Spleen (tissue), 11 donors: ENCODE data around the gene ZNF618. TPM values are rescaled to one million over a fixed set of nuclear protein-coding genes. Genes with fewer than 3 reads are reported as not detected.

Experiments
- DNase-seq: peaks from one replicate; pipeline ENCODE4 v3.0.0-alpha.2; 2020
- H3K27ac ChIP-seq, 8 donors: fragments of 200-600 bp; sonication (generic) in 7 of 8; 1 replicate in 4 of 8; 2 replicates in 4 of 8; pipeline versions ENCODE4 v1.5.0 to v1.8.0; 2016 to 2021; ENCODE audit warnings: inconsistent platforms in 4 of 8, mild to moderate bottlenecking in 4 of 8, moderate library complexity in 1 of 8
- H3K27me3 ChIP-seq, 7 donors: fragments of 200-600 bp; sonication (generic) in 6 of 7; replicated peaks in 1 of 7; 1 replicate in 4 of 7; 2 replicates in 3 of 7; pipeline versions ENCODE4 v1.5.0 to v1.8.0; 2016 to 2021; ENCODE audit warnings: inconsistent platforms in 3 of 7, mild to moderate bottlenecking in 1 of 7
- H3K36me3 ChIP-seq, 6 donors: fragments of 200-600 bp; sonication (generic) in 5 of 6; 1 replicate in 4 of 6; 2 replicates in 2 of 6; pipeline versions ENCODE4 v1.5.0 to v1.8.0; 2016 to 2021; ENCODE audit warnings: inconsistent platforms in 2 of 6
- H3K4me1 ChIP-seq, 6 donors: fragments of 200-600 bp; sonication (generic) in 5 of 6; 1 replicate in 3 of 6; 2 replicates in 3 of 6; pipeline versions ENCODE4 v1.5.0 to v1.8.0; 2016 to 2021; ENCODE audit warnings: inconsistent platforms in 3 of 6
- H3K4me3 ChIP-seq, 8 donors: fragments of 200-600 bp; sonication (generic) in 7 of 8; 1 replicate in 4 of 8; 2 replicates in 4 of 8; pipeline versions ENCODE4 v1.5.0 to v1.8.0; 2016 to 2021; ENCODE audit warnings: inconsistent platforms in 4 of 8, mild to moderate bottlenecking in 4 of 8, moderate library complexity in 2 of 8
- H3K9me3 ChIP-seq, 8 donors: fragments of 200-600 bp; sonication (generic) in 7 of 8; 1 replicate in 4 of 8; 2 replicates in 4 of 8; pipeline versions ENCODE4 v1.5.0 to v1.8.0; 2016 to 2021; ENCODE audit warnings: inconsistent platforms in 4 of 8
- CTCF ChIP-seq, 11 experiments: fragments of 200-600 bp in 7 of 11; fragments of 450-650 bp in 4 of 11; sonication (generic) in 4 of 11; IDR thresholded peaks in 8 of 11; conservative IDR thresholded peaks in 3 of 11; 1 replicate in 7 of 11; 2 replicates in 4 of 11; pipeline versions ENCODE4 v1.4.0 to v1.8.0; 2016 to 2021; ENCODE audit warnings: antibody characterized with exemption in 11 of 11, inconsistent platforms in 4 of 11, mild to moderate bottlenecking in 1 of 11
- POLR2A ChIP-seq, 3 donors: fragments of 450-650 bp; IDR thresholded peaks; one replicate each; pipeline ENCODE4 v1.5.1; 2017; ENCODE audit warnings: antibody characterized with exemption in 3 of 3, mild to moderate bottlenecking in 1 of 3
- POLR2AphosphoS5 ChIP-seq, 3 donors: sonication (generic); formaldehyde crosslinking; IDR thresholded peaks; one replicate each; pipeline ENCODE4 v1.5.1; 2017; ENCODE audit warnings: antibody characterized with exemption in 3 of 3
- WGBS, 5 donors: extraction: QIAGEN DNeasy Blood & Tissue Kit in 3 of 5; methylation state at CpG; one replicate each; pipeline versions ENCODE4 v1.1.5 to v1.1.7; 2013 to 2018; 5-methylcytosine and 5-hydroxymethylcytosine counted together
- intact Hi-C: fragments of 100-400 bp; cut with DNase I; formaldehyde crosslinking; loops from one replicate; pipeline ENCODE4 v1.15.0; 2023; ENCODE audit warnings: low total_unique reads
- polyA plus RNA-seq, 3 donors: library from polyadenylated mRNA; stranded (reverse); fragments of 200-250 nt; gene quantifications; one replicate each; pipeline ENCODE4 v1.2.1, GENCODE V29; 2013
- total RNA-seq, 7 donors: library from RNA; depleted of rRNA in 3 of 7; stranded (reverse); fragments of >200 nt in 3 of 7; fragmentation: NEBNext Ultra II Directional in 4 of 7; extraction: Animal tissue kit (Norgen Biotek cat#: 25700) in 4 of 7; gene quantifications; one replicate each; pipeline versions ENCODE4 v1.1.0 to v1.2.1, GENCODE V29; 2016 to 2021
- donor health status: healthy with polysubstance abuse.
- donor health status: DM: no; HTN: no; CAD: no; lungs with moderate emphysema.
- donor health status: DM: no; HTN: no; CAD: no.
- donor health status: Bipolar disorder and iron deficiency.
- donor health status: healthy.
- donor health status: DM: no; HTN: no; CAD: no.
- donor health status: DM: yes; HTN: yes; CAD: no.

The ZNF618 gene
- total and polyA plus RNA-seq, 10 donors, result 0.58 to 14.8 (median 8.4) TPM

- Histone ChIP-seq H3K4me1 (peaks cover 0 to 25% (median 0%) of the 10 kb centered on the region in 6 donors), H3K9me3 (no peaks in the 10 kb centered on the region), H3K4me3 (no peak overlapping the region), H3K27me3 (no peaks in the 10 kb centered on the region), H3K36me3 (no peaks in the 10 kb centered on the region), H3K27ac (no peak overlapping the region)
- TF ChIP-seq POLR2A (IDR thresholded peaks at IDR 0.05) (no peak), POLR2AphosphoS5 (IDR thresholded peaks at IDR 0.05) (no peak), CTCF (IDR thresholded peaks at IDR 0.05 in 8 of 11, conservative IDR thresholded peaks at IDR 0.05 in 3 of 11) (no peak)
- WGBS, 5 donors, result 67 to 88% (median 80%) methylated on average over 2 of the region's 2 CpGs
- intact Hi-C loops, result no loop called here
- no peak for DNase-seq
Observed at GRCh38 chr9:113953531-113953930, 77.4 kb downstream of the ZNF618 start.

GRCh38 chr9:113954591-113954990, 78.5 kb downstream of the ZNF618 start:
- Histone ChIP-seq H3K27me3 (no peaks in the 10 kb centered on the region), H3K4me1 (peaks cover 0 to 25% (median 0%) of the 10 kb centered on the region in 6 donors), H3K4me3 (no peak overlapping the region), H3K27ac (no peak overlapping the region), H3K36me3 (no peaks in the 10 kb centered on the region), H3K9me3 (no peaks in the 10 kb centered on the region)
- intact Hi-C loops, result no loop called here
- TF ChIP-seq POLR2AphosphoS5 (IDR thresholded peaks at IDR 0.05), result no peak
- no peak for TF ChIP-seq CTCF (IDR thresholded peaks at IDR 0.05 in 8 of 11, conservative IDR thresholded peaks at IDR 0.05 in 3 of 11)
- TF ChIP-seq POLR2A (IDR thresholded peaks at IDR 0.05), result no peak
- no peak for DNase-seq

- intact Hi-C loops, result no loop called here
- no peaks in the 10 kb centered on the region for H3K9me3 ChIP-seq
- H3K4me3 ChIP-seq, result no peak overlapping the region
- no peaks in the 10 kb centered on the region for H3K36me3 ChIP-seq
- WGBS, 5 donors, result 30 to 78% (median 54%) methylated on average over 2 of the region's 2 CpGs
- no peak for TF ChIP-seq POLR2AphosphoS5 (IDR thresholded peaks at IDR 0.05)
- no peak for TF ChIP-seq CTCF (IDR thresholded peaks at IDR 0.05 in 8 of 11, conservative IDR thresholded peaks at IDR 0.05 in 3 of 11)
- TF ChIP-seq POLR2A (IDR thresholded peaks at IDR 0.05), result no peak
- peaks cover 0 to 25% (median 0%) of the 10 kb centered on the region in 6 donors for H3K4me1 ChIP-seq
- DNase-seq, result no peak
- H3K27me3 ChIP-seq, result no peaks in the 10 kb centered on the region
- H3K27ac ChIP-seq, result no peak overlapping the region
Observed at GRCh38 chr9:113955076-113955752, 79.1 kb downstream of the ZNF618 start.

GRCh38 chr9:113956901-113957300, 80.8 kb downstream of the ZNF618 start:
- H3K9me3 ChIP-seq, result no peaks in the 10 kb centered on the region
- no peak for DNase-seq
- H3K4me1 ChIP-seq, result peaks cover 0 to 25% (median 0%) of the 10 kb centered on the region in 6 donors
- H3K36me3 ChIP-seq, result no peaks in the 10 kb centered on the region
- no peaks in the 10 kb centered on the region for H3K27me3 ChIP-seq
- TF ChIP-seq CTCF (IDR thresholded peaks at IDR 0.05 in 8 of 11, conservative IDR thresholded peaks at IDR 0.05 in 3 of 11) (no peak), POLR2A (IDR thresholded peaks at IDR 0.05) (no peak), POLR2AphosphoS5 (IDR thresholded peaks at IDR 0.05) (no peak)
- intact Hi-C loops, result no loop called here
- no peak overlapping the region for H3K27ac ChIP-seq
- H3K4me3 ChIP-seq, result no peak overlapping the region
- 78 to 95% (median 90%) methylated on average over 5 of the region's 5 CpGs for WGBS, 5 donors
